D721Med (cell line): ENCODE data around the gene CS.

Experiments used
- DNase-seq: peaks from one replicate; pipeline ENCODE4 v3.0.0; 2011; ENCODE audit warnings: low spot score; ENCODE audit not compliant: insufficient read length
- FAIRE-seq: peaks from 2 replicates; lab custom pipeline; 2011; peaks lifted over from hg19 to GRCh38; lab: Jason Lieb, UNC
- TF ChIP-seq, protein P1 (sequence below): IDR thresholded peaks from 2 replicates; pipeline ENCODE4 v1.5.1; 2012; ENCODE audit warnings: mild to moderate bottlenecking, control low read depth; ENCODE audit not compliant: insufficient read depth; ENCODE audit errors: missing control alignments

Gene CS

DNA sequence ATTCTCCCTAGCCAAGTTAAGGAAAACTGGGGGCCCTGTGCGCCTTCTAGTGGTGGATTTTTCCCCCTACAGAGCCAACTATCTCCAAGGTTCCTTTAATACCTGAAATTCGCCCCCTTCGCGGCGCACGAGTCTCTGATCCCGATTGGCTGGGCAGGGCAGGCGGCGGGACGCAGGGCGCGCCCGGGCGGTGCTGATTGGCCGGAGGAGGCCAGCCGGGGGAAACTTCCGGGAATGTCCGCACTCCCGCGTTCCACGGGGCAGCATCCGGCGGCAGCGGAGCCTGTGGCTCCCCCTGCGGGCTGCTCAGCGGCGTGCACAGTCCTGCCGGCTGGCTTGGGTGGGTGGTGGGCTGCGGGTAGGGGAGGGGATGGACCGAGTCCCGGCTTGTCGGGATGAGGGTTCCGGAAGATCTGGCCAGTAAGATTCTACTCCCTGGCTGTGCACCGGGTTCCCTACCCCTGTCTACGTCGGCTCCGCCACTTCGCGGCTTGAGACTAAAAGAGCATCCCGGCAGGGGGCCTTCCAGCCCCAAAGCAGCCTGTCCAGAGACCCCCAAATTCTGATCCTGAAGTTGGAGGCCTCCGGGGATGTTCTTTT lies 75.9 kb downstream of the CS start, which contains the start of gene NABP2:
Gene NABP2, plus strand, starts transcription at position 241 of the 600 bp plus-strand sequence. CDS start 515 bp downstream, outside the sequence.
- peak; percentile 97 for DNase-seq
- TF ChIP-seq, protein P1, sequence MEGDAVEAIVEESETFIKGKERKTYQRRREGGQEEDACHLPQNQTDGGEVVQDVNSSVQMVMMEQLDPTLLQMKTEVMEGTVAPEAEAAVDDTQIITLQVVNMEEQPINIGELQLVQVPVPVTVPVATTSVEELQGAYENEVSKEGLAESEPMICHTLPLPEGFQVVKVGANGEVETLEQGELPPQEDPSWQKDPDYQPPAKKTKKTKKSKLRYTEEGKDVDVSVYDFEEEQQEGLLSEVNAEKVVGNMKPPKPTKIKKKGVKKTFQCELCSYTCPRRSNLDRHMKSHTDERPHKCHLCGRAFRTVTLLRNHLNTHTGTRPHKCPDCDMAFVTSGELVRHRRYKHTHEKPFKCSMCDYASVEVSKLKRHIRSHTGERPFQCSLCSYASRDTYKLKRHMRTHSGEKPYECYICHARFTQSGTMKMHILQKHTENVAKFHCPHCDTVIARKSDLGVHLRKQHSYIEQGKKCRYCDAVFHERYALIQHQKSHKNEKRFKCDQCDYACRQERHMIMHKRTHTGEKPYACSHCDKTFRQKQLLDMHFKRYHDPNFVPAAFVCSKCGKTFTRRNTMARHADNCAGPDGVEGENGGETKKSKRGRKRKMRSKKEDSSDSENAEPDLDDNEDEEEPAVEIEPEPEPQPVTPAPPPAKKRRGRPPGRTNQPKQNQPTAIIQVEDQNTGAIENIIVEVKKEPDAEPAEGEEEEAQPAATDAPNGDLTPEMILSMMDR: peak; percentile 61
- no peak for FAIRE-seq

DNA sequence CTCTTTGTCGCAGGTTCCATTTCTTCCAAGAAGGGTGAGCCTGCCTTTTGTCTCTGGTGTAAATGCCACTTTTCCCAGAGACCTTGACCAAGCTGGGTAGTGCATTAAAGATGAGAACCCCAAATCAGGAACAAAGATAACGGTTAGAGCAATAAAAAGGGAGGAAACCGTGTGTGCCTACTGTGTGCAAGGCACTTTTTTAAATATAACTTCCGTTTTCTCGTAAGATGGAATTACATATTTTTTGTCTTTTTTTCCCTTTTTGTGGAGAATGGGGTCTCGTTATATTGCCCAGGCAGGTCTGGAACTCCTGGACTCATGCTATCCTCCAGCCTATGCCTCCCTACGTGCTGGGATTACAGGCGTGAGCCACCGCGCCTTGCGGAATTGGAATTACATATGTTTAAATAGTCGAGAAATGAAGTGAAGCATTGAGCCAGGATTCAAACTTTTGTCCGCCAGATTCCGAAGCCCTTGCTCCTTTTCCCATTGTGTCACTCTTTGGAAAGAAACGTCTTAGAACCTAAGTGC lies 76.5 kb downstream of the CS start:
- TF ChIP-seq, protein P1: no peak
- FAIRE-seq: no peak
- DNase-seq: no peak

DNA sequence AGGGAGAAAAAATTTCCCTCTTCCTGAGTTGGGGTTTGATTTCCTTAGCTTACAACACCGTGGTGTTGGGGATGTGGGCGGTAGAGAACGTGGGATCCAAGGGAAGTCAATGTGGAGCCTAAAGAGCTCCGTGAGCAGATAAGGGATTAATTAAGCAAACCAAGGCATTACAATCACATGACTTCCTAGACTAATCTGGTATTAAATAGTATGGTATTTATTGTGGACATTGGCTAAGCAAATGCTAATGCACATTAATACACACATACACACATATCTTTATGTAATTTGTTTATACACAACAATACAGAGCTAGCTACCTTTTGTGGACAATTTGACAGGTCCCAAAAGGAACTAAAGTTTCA lies 77.6 kb downstream of the CS start:
- DNase-seq: peak; percentile 41
- FAIRE-seq: peak; percentile 73
- TF ChIP-seq, protein P1: no peak

DNA sequence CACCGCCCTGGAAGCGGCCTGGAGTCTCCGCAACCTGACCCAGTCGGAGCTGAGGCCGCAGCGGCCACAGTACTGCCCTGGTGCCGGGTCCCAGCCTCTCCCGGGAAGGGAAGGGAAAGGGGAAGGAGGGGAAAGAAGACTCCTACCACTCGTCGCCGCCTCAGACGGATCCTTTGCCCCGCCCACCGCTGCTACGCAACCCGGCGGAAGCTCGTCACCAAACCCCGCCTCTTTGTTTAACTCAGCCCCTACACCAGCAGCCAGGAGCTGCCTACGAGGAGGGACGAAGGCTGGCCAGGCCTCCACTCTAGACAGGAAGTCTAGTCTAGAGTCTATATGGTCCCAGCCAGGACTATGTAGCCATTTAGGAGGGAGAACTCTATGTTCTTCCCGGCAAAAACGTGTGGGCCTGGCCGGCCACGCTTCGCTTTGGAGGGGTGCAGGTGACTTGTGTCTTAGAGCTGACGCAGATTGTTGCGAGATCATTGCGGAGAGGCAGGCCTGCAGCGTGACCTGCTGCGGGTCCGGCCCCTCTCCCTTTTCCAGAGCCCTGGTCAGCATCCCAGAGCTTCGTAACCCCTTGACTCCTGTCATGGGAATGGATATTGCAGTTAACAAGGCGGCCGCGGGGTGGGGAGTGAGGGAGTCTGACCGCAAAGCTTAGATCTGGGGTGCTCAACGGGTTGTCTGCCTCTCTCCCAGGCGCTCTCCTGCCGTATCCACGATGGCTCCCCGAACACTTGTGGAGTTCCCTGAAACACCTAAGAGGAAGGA lies 78.2 kb downstream of the CS start, which contains the start of gene RNF41:
Gene RNF41, minus strand, starts transcription at position 166 of the 774 bp plus-strand sequence. CDS start 7,875 bp downstream, outside the sequence.
- DNase-seq (peak; percentile 93), FAIRE-seq (no peak)
- TF ChIP-seq, protein P1: no peak
